GM12892 (cell line): Measurements from ENCODE around the gene DLGAP5.

Experiments used
- DNase-seq: peaks from one replicate; pipeline ENCODE4 v3.0.0; 2011; ENCODE audit not compliant: insufficient read length
- FAIRE-seq: peaks from 2 replicates; lab custom pipeline; 2011; peaks lifted over from hg19 to GRCh38; lab: Jason Lieb, UNC
- POLR2A ChIP-seq: IDR thresholded peaks from 2 replicates; pipeline ENCODE4 v1.6.1; 2011; ENCODE audit warnings: low read depth, low read length, control low read depth
- POLR2AphosphoS5 ChIP-seq: IDR thresholded peaks from 2 replicates; pipeline ENCODE4 v1.6.1; 2011; ENCODE audit warnings: low read depth, low read length, control low read depth
- TAF1 ChIP-seq: IDR thresholded peaks from 2 replicates; pipeline ENCODE4 v1.6.1; 2011; ENCODE audit warnings: low read depth, mild to moderate bottlenecking, control low read depth, low read length, borderline replicate concordance

DLGAP5 gene

GRCh38 chr14:55124774-55125386 is 66.5 kb downstream of the DLGAP5 start:
- TF ChIP-seq POLR2AphosphoS5: no peak
- TF ChIP-seq TAF1: no peak
- TF ChIP-seq POLR2A: no peak
- FAIRE-seq (no peak), DNase-seq (no peak)

- FAIRE-seq: no peak
Measured at GRCh38 chr14:55123852-55124639, 67.3 kb downstream of the DLGAP5 start.

GRCh38 chr14:55123101-55123500 is 68.3 kb downstream of the DLGAP5 start:
- DNase-seq: no peak
- TF ChIP-seq POLR2A (no peak), POLR2AphosphoS5 (no peak), TAF1 (no peak)
- FAIRE-seq: no peak

More at GRCh38 chr14:55123852-55124639, 67.3 kb downstream of the DLGAP5 start:
- TF ChIP-seq POLR2A (no peak), TAF1 (no peak), POLR2AphosphoS5 (no peak)
- DNase-seq: no peak

GRCh38 chr14:55122440-55122986 is 68.9 kb downstream of the DLGAP5 start:
- no peak for FAIRE-seq
- no peak for DNase-seq
- TF ChIP-seq TAF1 (no peak), POLR2A (no peak), POLR2AphosphoS5 (no peak)

- DNase-seq (no peak), FAIRE-seq (no peak)
- TF ChIP-seq TAF1: no peak
- no peak for TF ChIP-seq POLR2A
- no peak for TF ChIP-seq POLR2AphosphoS5
Measured at GRCh38 chr14:55121628-55122439, 69.6 kb downstream of the DLGAP5 start.

GRCh38 chr14:55120571-55121495 is 70.6 kb downstream of the DLGAP5 start:
- TF ChIP-seq TAF1 (no peak), POLR2AphosphoS5 (no peak), POLR2A (no peak)
- no peak for DNase-seq
- FAIRE-seq: no peak

- DNase-seq (no peak), FAIRE-seq (no peak)
- TF ChIP-seq POLR2AphosphoS5: no peak
Measured at GRCh38 chr14:55118761-55119160, 72.6 kb downstream of the DLGAP5 start.

- DNase-seq (no peak), FAIRE-seq (peak; percentile 24)
- TF ChIP-seq POLR2A (no peak), POLR2AphosphoS5 (no peak), TAF1 (no peak)
Measured at GRCh38 chr14:55117803-55118441, 73.5 kb downstream of the DLGAP5 start.

- DNase-seq: no peak
- no peak for FAIRE-seq
- no peak for TF ChIP-seq POLR2AphosphoS5
- TF ChIP-seq POLR2A: no peak
- TF ChIP-seq TAF1: no peak
Measured at GRCh38 chr14:55116246-55117030, 74.9 kb downstream of the DLGAP5 start.

GRCh38 chr14:55115861-55116245 is 75.5 kb downstream of the DLGAP5 start:
- TF ChIP-seq TAF1 (no peak), POLR2A (no peak), POLR2AphosphoS5 (no peak)
- DNase-seq (no peak), FAIRE-seq (no peak)
